Retinal pigment epithelial cell (primary cell): ENCODE results near the gene PTPRC.

Experiments used
- DNase-seq: peaks from one replicate; pipeline ENCODE4 v3.0.0-alpha.2; 2010; ENCODE audit warnings: low read depth
- H3K4me3 ChIP-seq: 2 replicates; pipeline ENCODE4 v1.5.1; 2011; ENCODE audit warnings: mild to moderate bottlenecking, low read length, control low read depth, moderate library complexity
- TF ChIP-seq, protein P1 (sequence below): conservative IDR thresholded peaks from 2 replicates; pipeline ENCODE4 v1.5.1; 2011; ENCODE audit warnings: low read depth, low read length, control low read depth, inconsistent platforms

PTPRC gene

GRCh38 chr1:198725090-198725489 lies 86.2 kb downstream of the PTPRC start:
- no peak for DNase-seq
- no peak overlapping the region for H3K4me3 ChIP-seq
- TF ChIP-seq, protein P1, sequence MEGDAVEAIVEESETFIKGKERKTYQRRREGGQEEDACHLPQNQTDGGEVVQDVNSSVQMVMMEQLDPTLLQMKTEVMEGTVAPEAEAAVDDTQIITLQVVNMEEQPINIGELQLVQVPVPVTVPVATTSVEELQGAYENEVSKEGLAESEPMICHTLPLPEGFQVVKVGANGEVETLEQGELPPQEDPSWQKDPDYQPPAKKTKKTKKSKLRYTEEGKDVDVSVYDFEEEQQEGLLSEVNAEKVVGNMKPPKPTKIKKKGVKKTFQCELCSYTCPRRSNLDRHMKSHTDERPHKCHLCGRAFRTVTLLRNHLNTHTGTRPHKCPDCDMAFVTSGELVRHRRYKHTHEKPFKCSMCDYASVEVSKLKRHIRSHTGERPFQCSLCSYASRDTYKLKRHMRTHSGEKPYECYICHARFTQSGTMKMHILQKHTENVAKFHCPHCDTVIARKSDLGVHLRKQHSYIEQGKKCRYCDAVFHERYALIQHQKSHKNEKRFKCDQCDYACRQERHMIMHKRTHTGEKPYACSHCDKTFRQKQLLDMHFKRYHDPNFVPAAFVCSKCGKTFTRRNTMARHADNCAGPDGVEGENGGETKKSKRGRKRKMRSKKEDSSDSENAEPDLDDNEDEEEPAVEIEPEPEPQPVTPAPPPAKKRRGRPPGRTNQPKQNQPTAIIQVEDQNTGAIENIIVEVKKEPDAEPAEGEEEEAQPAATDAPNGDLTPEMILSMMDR, result no peak

- no peak for DNase-seq
- TF ChIP-seq, protein P1, result no peak
- no peak overlapping the region for H3K4me3 ChIP-seq
Measured at GRCh38 chr1:198726455-198726854, 87.6 kb downstream of the PTPRC start.

- DNase-seq, result no peak
- H3K4me3 ChIP-seq, result no peak overlapping the region
- TF ChIP-seq, protein P1, result no peak
Measured at GRCh38 chr1:198729195-198729863, 90.5 kb downstream of the PTPRC start.

- TF ChIP-seq, protein P1, result no peak
- DNase-seq, result no peak
- H3K4me3 ChIP-seq, result no peak overlapping the region
Measured at GRCh38 chr1:198730952-198731351, 92.1 kb downstream of the PTPRC start.

DNA sequence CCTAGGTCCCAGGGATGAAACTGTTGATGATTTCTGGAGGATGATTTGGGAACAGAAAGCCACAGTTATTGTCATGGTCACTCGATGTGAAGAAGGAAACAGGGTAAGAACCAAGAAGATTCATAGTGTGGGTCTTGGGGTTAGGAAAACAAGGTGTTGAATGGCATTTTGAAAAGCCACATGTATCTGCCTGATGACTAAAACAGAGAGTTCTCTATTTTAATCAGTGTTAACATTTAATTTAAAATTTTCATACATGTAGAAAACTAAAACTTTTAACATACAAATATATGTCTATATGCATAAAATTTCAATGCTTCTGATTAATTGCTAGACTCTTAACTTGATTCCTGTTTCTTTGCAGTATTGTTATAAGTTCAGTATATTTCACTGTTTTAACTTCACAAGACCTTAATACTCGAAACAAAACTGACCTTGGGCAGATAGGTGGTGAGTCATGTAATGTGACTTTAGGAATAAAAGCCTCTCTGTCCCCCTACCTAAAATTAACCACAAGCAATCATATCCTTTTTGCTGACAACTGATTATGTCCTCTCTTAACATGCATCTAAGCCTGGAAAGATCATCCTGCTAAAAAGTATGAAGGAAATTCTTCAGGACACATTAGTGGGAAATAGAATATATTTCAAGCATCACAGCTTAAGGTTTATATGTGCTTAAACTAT lies 95.6 kb downstream of the PTPRC start:
- TF ChIP-seq, protein P1, result no peak
- H3K4me3 ChIP-seq, result no peak overlapping the region
- no peak for DNase-seq

GRCh38 chr1:198741744-198742143 lies 102.9 kb downstream of the PTPRC start:
- TF ChIP-seq, protein P1, result no peak
- no peak for DNase-seq
- H3K4me3 ChIP-seq, result no peak overlapping the region

- DNase-seq, result no peak
- TF ChIP-seq, protein P1, result no peak
- no peak overlapping the region for H3K4me3 ChIP-seq
Measured at GRCh38 chr1:198747127-198747526, 108.3 kb downstream of the PTPRC start.
